GM19025 (cell line): ENCODE results near the gene TMEM43.

ENCODE experiments used
- ATAC-seq: cut with Tn5 transposase; IDR thresholded peaks from one replicate; pipeline ENCODE4 v1.9.1; 2021; ENCODE audit warnings: mild to moderate bottlenecking, low read depth, moderate library complexity; ENCODE audit not compliant: unreplicated experiment

TMEM43 gene

GRCh38 chr3:14121859-14122258, 3.0 kb upstream of the TMEM43 start:
- no peak for ATAC-seq

DNA sequence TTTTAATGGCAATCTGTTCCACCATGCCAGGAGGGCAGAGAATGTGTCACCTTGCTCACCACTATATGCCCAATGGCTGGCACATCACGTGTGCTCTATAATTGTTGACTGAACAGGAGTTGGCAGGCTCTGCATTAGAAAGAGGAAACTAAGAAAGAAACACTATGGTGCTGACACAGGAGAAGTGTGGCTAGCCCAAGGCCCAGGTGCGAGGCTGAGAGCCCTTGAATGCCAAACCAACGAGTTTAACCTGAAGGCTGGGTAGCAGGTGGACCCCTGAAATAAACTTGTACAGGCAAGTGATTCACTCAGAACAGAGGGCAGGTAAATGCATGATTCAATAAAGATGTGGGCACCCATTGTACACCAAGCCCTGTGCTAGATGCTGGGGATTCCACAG, 2.6 kb upstream of the TMEM43 start:
- no peak for ATAC-seq

GRCh38 chr3:14123308-14124222, 1.3 kb upstream of the TMEM43 start:
- ATAC-seq, result no peak

- peak; percentile 36 for ATAC-seq
Measured at GRCh38 chr3:14124223-14124614, 633 bp upstream of the TMEM43 start.

DNA sequence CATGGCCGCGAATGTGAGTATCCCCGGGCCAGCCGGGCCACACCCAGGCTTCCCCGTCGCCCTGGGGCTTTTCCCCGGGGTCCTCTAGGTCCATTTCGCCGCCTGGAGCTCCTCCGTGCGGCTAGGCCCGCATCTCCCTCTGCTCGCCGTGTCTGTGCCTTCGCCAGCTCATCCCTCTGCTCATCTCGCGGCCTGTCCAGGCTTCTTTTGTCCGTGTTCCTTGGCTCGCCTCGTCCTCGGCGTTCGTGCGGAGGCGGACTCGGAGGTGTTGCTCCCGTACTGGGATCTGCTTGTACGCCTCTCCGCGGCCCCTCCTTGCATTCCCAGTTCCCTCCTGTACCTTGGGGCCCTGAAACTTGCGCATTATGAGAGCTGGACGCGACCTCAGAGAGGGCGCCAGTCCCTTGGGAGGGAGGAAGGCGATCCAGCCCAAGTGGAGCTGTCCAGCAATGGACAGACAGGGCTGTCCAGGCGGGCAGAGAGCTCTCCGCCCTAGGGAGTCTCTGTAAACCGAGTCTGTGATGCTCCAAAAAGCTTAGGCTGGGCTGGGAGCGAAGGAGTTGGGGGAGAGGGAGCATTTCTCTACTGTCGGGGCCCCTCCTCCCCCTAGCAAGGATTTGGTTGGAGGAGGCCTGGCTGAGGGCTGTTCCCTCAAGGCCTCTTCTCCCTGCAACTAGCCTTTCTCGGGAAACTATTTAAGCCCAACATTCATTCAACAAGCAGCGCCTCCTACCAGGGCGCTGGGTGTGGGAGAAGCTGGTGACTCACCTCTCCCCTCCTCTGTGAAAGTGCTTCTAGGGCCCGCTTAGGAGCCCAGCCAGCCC, 553 bp downstream of the TMEM43 start:
- peak; percentile 10 for ATAC-seq

DNA sequence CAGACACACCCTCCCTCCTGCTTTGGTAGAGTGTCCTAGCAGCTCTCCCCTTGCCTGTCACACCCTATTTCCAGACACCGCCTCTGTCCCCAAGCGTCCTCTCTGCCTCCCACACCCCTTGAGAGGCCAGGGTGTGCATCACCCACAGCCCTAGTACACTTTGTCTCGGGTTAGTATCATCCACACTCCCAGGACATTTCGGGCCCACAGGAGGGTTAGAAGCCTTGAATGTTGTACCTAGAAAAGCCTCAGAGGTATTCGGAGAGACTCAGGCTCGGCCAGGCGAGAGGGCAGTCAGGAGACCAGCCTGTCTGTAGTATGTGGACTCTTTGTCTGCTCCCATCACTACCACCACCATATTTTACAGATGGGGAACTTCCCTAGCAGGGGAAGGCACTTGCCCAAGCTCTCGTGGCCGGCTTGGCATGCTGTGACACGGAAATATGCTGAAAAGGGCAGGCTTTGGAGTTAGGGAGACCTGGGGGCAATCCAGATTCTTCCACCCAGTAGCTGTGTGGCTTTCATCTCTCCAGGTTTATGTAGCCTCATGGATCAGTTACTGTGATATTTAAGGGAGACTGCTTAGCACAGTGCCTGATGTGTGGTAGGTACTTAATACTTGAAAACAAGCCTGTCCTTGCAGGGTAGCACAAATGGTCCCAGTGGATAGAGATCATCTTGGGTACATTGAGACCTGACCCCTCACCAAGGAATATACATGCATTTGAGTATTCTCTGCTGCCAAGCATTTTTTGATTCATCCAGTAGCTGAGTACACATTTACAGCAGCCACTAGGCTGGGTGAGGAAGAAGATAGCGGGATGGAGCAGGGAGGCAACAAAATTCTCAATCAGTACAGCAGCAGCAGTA, 1.4 kb downstream of the TMEM43 start:
- ATAC-seq, result no peak

DNA sequence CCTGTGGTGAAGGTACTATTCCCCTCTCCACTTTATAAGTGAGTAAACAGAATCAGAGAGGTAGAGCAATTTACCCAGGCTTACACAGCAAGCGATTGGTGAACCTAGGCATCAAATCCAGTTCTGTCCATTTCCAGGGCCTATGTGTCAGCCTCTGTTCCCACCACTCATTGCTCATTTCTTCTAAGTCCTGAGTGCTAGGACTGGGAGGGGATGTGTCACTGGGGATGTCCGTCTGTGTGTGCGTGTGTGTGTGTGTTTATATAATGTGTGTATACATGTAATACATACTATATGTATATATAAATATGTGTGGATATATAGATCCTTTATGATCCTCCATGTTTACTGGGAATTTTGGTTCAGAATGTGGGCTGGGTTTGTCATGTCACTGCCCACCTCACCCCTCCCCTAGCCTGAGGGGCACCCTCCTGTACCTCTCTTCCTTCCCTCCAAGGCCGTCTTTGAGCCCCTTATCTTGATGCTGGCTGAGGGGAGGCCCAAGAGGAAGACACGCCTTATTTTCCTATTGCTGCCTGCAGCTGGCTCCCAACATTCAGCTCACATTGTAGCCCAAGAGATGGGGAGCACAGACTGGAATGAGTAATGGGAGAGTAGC, 2.1 kb downstream of the TMEM43 start:
- ATAC-seq, result no peak

- ATAC-seq, result no peak
Measured at GRCh38 chr3:14127516-14128161, 2.8 kb downstream of the TMEM43 start.

- ATAC-seq, result no peak
Measured at GRCh38 chr3:14128724-14129123, 3.9 kb downstream of the TMEM43 start.

- no peak for ATAC-seq
Measured at GRCh38 chr3:14129296-14129695, 4.4 kb downstream of the TMEM43 start.

DNA sequence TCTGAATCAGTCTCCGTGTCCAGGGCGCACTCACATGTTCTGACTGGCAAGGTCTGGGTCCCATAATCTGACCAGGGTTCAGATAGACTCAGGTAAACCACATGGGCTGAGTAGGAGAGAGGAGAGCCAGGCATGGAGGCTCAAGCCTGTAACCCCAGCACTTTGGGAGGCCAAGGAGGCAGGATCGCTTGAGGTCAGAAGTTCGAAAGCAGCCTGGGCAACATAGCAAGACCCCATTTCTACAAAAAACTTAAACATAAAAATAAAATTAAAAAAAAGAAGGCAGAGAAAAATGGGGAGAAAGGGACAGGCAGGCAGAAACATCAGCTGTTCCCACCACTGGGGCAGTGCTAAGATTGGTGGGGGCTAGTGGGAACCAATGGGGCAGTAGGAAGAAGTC, 5.4 kb downstream of the TMEM43 start:
- ATAC-seq, result no peak

- no peak for ATAC-seq
Measured at GRCh38 chr3:14130707-14131106, 5.9 kb downstream of the TMEM43 start.

DNA sequence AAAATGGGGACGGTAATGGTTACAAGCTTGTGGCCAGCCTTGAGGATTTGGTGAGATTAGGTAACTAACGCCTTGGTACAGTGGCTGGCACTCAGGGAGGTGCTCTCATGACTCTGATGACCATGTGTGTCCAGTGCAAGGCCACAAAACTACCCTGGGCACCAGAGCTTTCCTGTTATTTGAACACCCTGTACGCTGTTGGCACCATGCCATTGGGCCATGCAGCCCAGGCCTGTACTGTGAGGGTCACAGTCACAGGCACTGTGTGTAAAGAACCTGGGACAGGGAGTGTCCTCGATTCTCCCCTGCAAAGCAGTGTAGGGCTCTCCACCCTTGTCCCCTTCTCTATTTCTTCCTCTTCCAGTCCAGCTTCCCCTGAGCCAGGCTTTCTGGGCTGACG, 6.3 kb downstream of the TMEM43 start:
- no peak for ATAC-seq

- no peak for ATAC-seq
Measured at GRCh38 chr3:14132120-14132519, 7.3 kb downstream of the TMEM43 start.

- no peak for ATAC-seq
Measured at GRCh38 chr3:14132689-14133088, 7.8 kb downstream of the TMEM43 start.

DNA sequence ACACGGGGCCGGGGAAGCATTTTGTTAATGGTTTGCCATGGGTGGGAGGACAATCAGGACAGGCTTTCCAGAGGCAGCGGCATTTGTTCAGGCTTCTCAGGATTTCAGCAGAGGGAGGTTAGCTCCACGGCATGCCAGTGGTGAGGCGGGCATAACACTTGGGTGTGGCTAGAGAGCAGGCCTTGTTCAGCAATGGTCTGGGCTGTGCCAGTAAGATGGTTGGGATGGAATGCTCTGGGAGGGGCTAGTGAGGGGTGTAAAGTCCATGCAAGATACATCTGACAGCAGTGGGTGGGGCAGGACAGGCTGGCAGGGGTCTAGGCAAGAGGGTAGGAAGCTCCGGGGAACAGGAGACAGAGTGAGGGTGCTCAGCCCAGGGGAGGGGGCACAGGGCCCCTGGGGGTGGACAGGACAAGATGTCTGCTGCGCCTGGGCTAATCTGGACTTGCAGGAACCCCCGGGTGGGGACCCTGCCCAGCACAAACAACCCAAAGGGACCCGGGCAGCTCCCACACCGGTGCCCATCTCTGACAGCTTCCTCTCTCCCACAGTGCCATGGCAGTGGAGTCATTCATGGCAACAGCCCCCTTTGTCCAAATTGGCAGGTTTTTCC, 8.4 kb downstream of the TMEM43 start:
- no peak for ATAC-seq

GRCh38 chr3:14133876-14134275, 9.0 kb downstream of the TMEM43 start:
- no peak for ATAC-seq

- no peak for ATAC-seq
Measured at GRCh38 chr3:14134291-14134690, 9.4 kb downstream of the TMEM43 start.

DNA sequence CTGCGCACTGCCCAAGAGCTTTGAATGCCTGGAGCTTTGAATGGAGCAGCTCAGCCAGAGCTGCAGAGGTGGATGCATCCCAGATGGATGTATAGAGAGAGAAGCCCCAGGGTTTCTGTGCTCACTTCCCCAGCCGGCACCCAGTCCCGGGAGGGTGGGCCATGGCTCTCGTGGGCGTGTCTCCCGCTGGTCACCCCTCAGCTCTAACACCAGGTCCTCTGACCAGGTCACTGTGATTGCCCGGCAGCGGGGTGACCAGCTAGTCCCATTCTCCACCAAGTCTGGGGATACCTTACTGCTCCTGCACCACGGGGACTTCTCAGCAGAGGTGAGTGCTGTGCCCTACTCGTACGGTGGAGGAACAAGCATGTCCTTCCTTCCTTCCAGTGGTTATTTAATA, 10.7 kb downstream of the TMEM43 start:
- ATAC-seq, result no peak
